ENCODE results near the gene ANKAR. TPM values are rescaled to one million over a fixed set of nuclear protein-coding genes. Genes with fewer than 3 reads are reported as not detected.
"Not testable (repeated sequence)": the region's sequence is repeated elsewhere in the genome, so short reads cannot be mapped to it uniquely, and the experiment has no call there.

Gene ANKAR
- total RNA-seq, 2 donors from 2014 or later, result 5.9 to 7.5 TPM

GRCh38 chr2:189661957-189662321, 12.5 kb upstream of the ANKAR start:
- no peaks in the 10 kb centered on the region for H3K27me3 Mint-ChIP-seq (ENCODE audit: low read depth)
- no peak overlapping the region for H3K27ac Mint-ChIP-seq
- H3K36me3 Mint-ChIP-seq (ENCODE audit: insufficient read depth in 2 of 2), result peaks cover 2 to 12% of the 10 kb centered on the region in 2 donors
- H3K9me3 Mint-ChIP-seq, result no peaks in the 10 kb centered on the region
- H3K4me3 Mint-ChIP-seq, result no peak overlapping the region
- H3K4me1 Mint-ChIP-seq (ENCODE audit: low read depth), result peaks cover 50% of the 10 kb centered on the region
- DNase-seq, result no peak
- no peak for ATAC-seq (replicated peaks in 1 of 2)

- Mint-ChIP-seq H3K9me3 (no peaks in the 10 kb centered on the region), H3K4me3 (no peak overlapping the region), H3K36me3 (ENCODE audit: insufficient read depth in 2 of 2) (peaks cover 2 to 14% of the 10 kb centered on the region in 2 donors), H3K27me3 (ENCODE audit: low read depth) (no peaks in the 10 kb centered on the region), H3K27ac (no peak overlapping the region), H3K4me1 (ENCODE audit: low read depth) (peaks cover 46% of the 10 kb centered on the region)
- ATAC-seq (replicated peaks in 1 of 2) (no peak), DNase-seq (no peak)
Measured at GRCh38 chr2:189662669-189663226, 11.7 kb upstream of the ANKAR start.

- H3K27me3 Mint-ChIP-seq (ENCODE audit: low read depth); ATAC-seq (replicated peaks in 1 of 2); DNase-seq; H3K9me3 Mint-ChIP-seq: not testable (repeated sequence)
- peak overlapping the region; percentile 54 to 71 for H3K4me3 Mint-ChIP-seq
- H3K4me1 Mint-ChIP-seq (ENCODE audit: low read depth), result peaks cover 45% of the 10 kb centered on the region
- H3K36me3 Mint-ChIP-seq (ENCODE audit: insufficient read depth in 2 of 2), result peaks cover 2 to 16% of the 10 kb centered on the region in 2 donors
- H3K27ac Mint-ChIP-seq, result peak overlapping the region; percentile 66
Measured at GRCh38 chr2:189663319-189663718, 11.2 kb upstream of the ANKAR start.

- peaks cover 29% of the 10 kb centered on the region for H3K4me1 Mint-ChIP-seq (ENCODE audit: low read depth)
- H3K4me3 Mint-ChIP-seq, result no peak overlapping the region
- H3K9me3 Mint-ChIP-seq, result no peaks in the 10 kb centered on the region
- no peak for DNase-seq
- peaks cover 4 to 28% of the 10 kb centered on the region in 2 donors for H3K36me3 Mint-ChIP-seq (ENCODE audit: insufficient read depth in 2 of 2)
- no peak overlapping the region for H3K27ac Mint-ChIP-seq
- H3K27me3 Mint-ChIP-seq (ENCODE audit: low read depth), result no peaks in the 10 kb centered on the region
- ATAC-seq (replicated peaks in 1 of 2), result no peak
Measured at GRCh38 chr2:189669913-189670312, 4.6 kb upstream of the ANKAR start.

GRCh38 chr2:189673661-189674373, 653 bp upstream of the ANKAR start:
- ATAC-seq (replicated peaks in 1 of 2) (peak in 1 of 2 donors; percentile 37), DNase-seq (no peak)
- no peaks in the 10 kb centered on the region for H3K27me3 Mint-ChIP-seq (ENCODE audit: low read depth)
- peaks cover 3 to 11% of the 10 kb centered on the region in 2 donors for H3K9me3 Mint-ChIP-seq
- peaks cover 23% of the 10 kb centered on the region for H3K4me1 Mint-ChIP-seq (ENCODE audit: low read depth)
- H3K27ac Mint-ChIP-seq, result peak overlapping the region; percentile 79
- H3K36me3 Mint-ChIP-seq (ENCODE audit: insufficient read depth in 2 of 2), result peaks cover 13 to 34% of the 10 kb centered on the region in 2 donors
- H3K4me3 Mint-ChIP-seq, result peak overlapping the region; percentile 94 to 96

GRCh38 chr2:189676471-189676870, 2.0 kb downstream of the ANKAR start:
- peaks cover 4 to 13% of the 10 kb centered on the region in 2 donors for H3K9me3 Mint-ChIP-seq
- H3K4me3 Mint-ChIP-seq, result no peak overlapping the region
- no peak overlapping the region for H3K27ac Mint-ChIP-seq
- H3K27me3 Mint-ChIP-seq (ENCODE audit: low read depth), result no peaks in the 10 kb centered on the region
- H3K36me3 Mint-ChIP-seq (ENCODE audit: insufficient read depth in 2 of 2), result peaks cover 21 to 30% of the 10 kb centered on the region in 2 donors
- DNase-seq (no peak), ATAC-seq (replicated peaks in 1 of 2) (no peak)
- H3K4me1 Mint-ChIP-seq (ENCODE audit: low read depth), result peaks cover 41% of the 10 kb centered on the region

- Mint-ChIP-seq H3K4me1 (ENCODE audit: low read depth) (peaks cover 49% of the 10 kb centered on the region), H3K27me3 (ENCODE audit: low read depth) (no peaks in the 10 kb centered on the region), H3K27ac (no peak overlapping the region), H3K4me3 (no peak overlapping the region), H3K9me3 (peaks cover 4 to 13% of the 10 kb centered on the region in 2 donors), H3K36me3 (ENCODE audit: insufficient read depth in 2 of 2) (peaks cover 20 to 22% of the 10 kb centered on the region in 2 donors)
- ATAC-seq (replicated peaks in 1 of 2) (no peak), DNase-seq (no peak)
Measured at GRCh38 chr2:189679226-189679625, 4.8 kb downstream of the ANKAR start.

- Mint-ChIP-seq H3K4me1 (ENCODE audit: low read depth) (peaks cover 48% of the 10 kb centered on the region), H3K27ac (no peak overlapping the region), H3K9me3 (peaks cover 4 to 12% of the 10 kb centered on the region in 2 donors), H3K4me3 (peak overlapping the region in 1 of 2 donors; percentile 58), H3K27me3 (ENCODE audit: low read depth) (no peaks in the 10 kb centered on the region), H3K36me3 (ENCODE audit: insufficient read depth in 2 of 2) (peaks cover 19 to 20% of the 10 kb centered on the region in 2 donors)
- DNase-seq (no peak), ATAC-seq (replicated peaks in 1 of 2) (peak; percentile 54 to 62)
Measured at GRCh38 chr2:189681203-189681602, 6.7 kb downstream of the ANKAR start.

GRCh38 chr2:189681903-189682302, 7.4 kb downstream of the ANKAR start:
- Mint-ChIP-seq H3K4me1 (ENCODE audit: low read depth) (peaks cover 50% of the 10 kb centered on the region), H3K4me3 (no peak overlapping the region), H3K27ac (no peak overlapping the region), H3K36me3 (ENCODE audit: insufficient read depth in 2 of 2) (peaks cover 19 to 20% of the 10 kb centered on the region in 2 donors), H3K9me3 (peaks cover 4 to 12% of the 10 kb centered on the region in 2 donors), H3K27me3 (ENCODE audit: low read depth) (no peaks in the 10 kb centered on the region)
- ATAC-seq (replicated peaks in 1 of 2), result no peak
- DNase-seq, result no peak

- ATAC-seq (replicated peaks in 1 of 2), result peak; percentile 78 to 80
- Mint-ChIP-seq H3K27me3 (ENCODE audit: low read depth) (no peaks in the 10 kb centered on the region), H3K36me3 (ENCODE audit: insufficient read depth in 2 of 2) (peaks cover 7 to 12% of the 10 kb centered on the region in 2 donors), H3K4me1 (ENCODE audit: low read depth) (peaks cover 55% of the 10 kb centered on the region), H3K27ac (no peak overlapping the region), H3K9me3 (peaks cover 4 to 6% of the 10 kb centered on the region in 2 donors), H3K4me3 (no peak overlapping the region)
- DNase-seq, result no peak
Measured at GRCh38 chr2:189683348-189683747, 8.9 kb downstream of the ANKAR start.

- H3K4me3 Mint-ChIP-seq, result no peak overlapping the region
- H3K27me3 Mint-ChIP-seq (ENCODE audit: low read depth), result no peaks in the 10 kb centered on the region
- no peak for DNase-seq
- H3K36me3 Mint-ChIP-seq (ENCODE audit: insufficient read depth in 2 of 2), result peaks cover 1 to 4% of the 10 kb centered on the region in 2 donors
- H3K9me3 Mint-ChIP-seq, result peaks cover 0 to 1% of the 10 kb centered on the region in 2 donors
- no peak for ATAC-seq (replicated peaks in 1 of 2)
- peaks cover 52% of the 10 kb centered on the region for H3K4me1 Mint-ChIP-seq (ENCODE audit: low read depth)
- H3K27ac Mint-ChIP-seq, result no peak overlapping the region
Measured at GRCh38 chr2:189684811-189685210, 10.3 kb downstream of the ANKAR start.

- Mint-ChIP-seq H3K27ac (no peak overlapping the region), H3K4me3 (no peak overlapping the region), H3K4me1 (ENCODE audit: low read depth) (peaks cover 43% of the 10 kb centered on the region), H3K9me3 (no peaks in the 10 kb centered on the region), H3K36me3 (ENCODE audit: insufficient read depth in 2 of 2) (no peaks in the 10 kb centered on the region), H3K27me3 (ENCODE audit: low read depth) (no peaks in the 10 kb centered on the region)
- ATAC-seq (replicated peaks in 1 of 2) (no peak), DNase-seq (no peak)
Measured at GRCh38 chr2:189685540-189686229, 11.2 kb downstream of the ANKAR start.

GRCh38 chr2:189687796-189688195, 13.3 kb downstream of the ANKAR start:
- not testable (repeated sequence) for H3K9me3 Mint-ChIP-seq; DNase-seq; H3K27me3 Mint-ChIP-seq (ENCODE audit: low read depth); H3K36me3 Mint-ChIP-seq (ENCODE audit: insufficient read depth in 2 of 2); ATAC-seq (replicated peaks in 1 of 2); H3K4me3 Mint-ChIP-seq
- Mint-ChIP-seq H3K4me1 (ENCODE audit: low read depth) (peaks cover 30% of the 10 kb centered on the region), H3K27ac (peak overlapping the region; percentile 13)

Data from activated T-cell treated with anti-CD3 and anti-CD28 coated beads, Interleukin-2, amount 50 U/mL, for 72 hours (primary cell).